Spleen (tissue), 7 donors: ENCODE results near the gene DNAJC10.

ENCODE experiments used
- CTCF ChIP-seq, 11 experiments: fragments of 200-600 bp in 7 of 11; fragments of 450-650 bp in 4 of 11; sonication (generic) in 4 of 11; IDR thresholded peaks in 8 of 11; conservative IDR thresholded peaks in 3 of 11; 1 replicate in 7 of 11; 2 replicates in 4 of 11; pipeline versions ENCODE4 v1.4.0 to v1.8.0; 2016 to 2021; ENCODE audit warnings: antibody characterized with exemption in 11 of 11, inconsistent platforms in 4 of 11, mild to moderate bottlenecking in 1 of 11
- POLR2A ChIP-seq, 3 donors: fragments of 450-650 bp; IDR thresholded peaks; one replicate each; pipeline ENCODE4 v1.5.1; 2017; ENCODE audit warnings: antibody characterized with exemption in 3 of 3, mild to moderate bottlenecking in 1 of 3
- POLR2AphosphoS5 ChIP-seq, 3 donors: sonication (generic); formaldehyde crosslinking; IDR thresholded peaks; one replicate each; pipeline ENCODE4 v1.5.1; 2017; ENCODE audit warnings: antibody characterized with exemption in 3 of 3
- donor health status: DM: no; HTN: no; CAD: no; lungs with moderate emphysema.
- donor health status: DM: no; HTN: no; CAD: no.
- donor health status: DM: no; HTN: no; CAD: no.

GRCh38 chr2:182718459-182718858 lies 2.4 kb downstream of the DNAJC10 start:
- TF ChIP-seq CTCF (IDR thresholded peaks at IDR 0.05 in 8 of 11, conservative IDR thresholded peaks at IDR 0.05 in 3 of 11) (no peak), POLR2A (IDR thresholded peaks at IDR 0.05) (no peak), POLR2AphosphoS5 (IDR thresholded peaks at IDR 0.05) (no peak)
